Osteoblast (primary cell): Measurements from ENCODE around the gene TNK2. TPM values are rescaled to one million over a fixed set of nuclear protein-coding genes. Genes with fewer than 3 reads are reported as not detected.

Experiments
- DNase-seq: peaks from one replicate; pipeline ENCODE4 v3.0.0; 2011; ENCODE audit warnings: low spot score, mixed read lengths; ENCODE audit not compliant: insufficient read length; ENCODE audit errors: missing footprints
- H2AFZ ChIP-seq: 2 replicates; pipeline ENCODE4 v1.6.0; 2011; ENCODE audit warnings: mild to moderate bottlenecking, low read length
- H3K27ac ChIP-seq: 2 replicates; pipeline ENCODE4 v1.5.1; 2011; ENCODE audit warnings: mild to moderate bottlenecking, low read depth, low read length, moderate library complexity
- H3K27me3 ChIP-seq: 2 replicates; pipeline ENCODE4 v1.6.0; 2012; ENCODE audit warnings: mild to moderate bottlenecking, control low read depth, inconsistent platforms, low read length, moderate library complexity; ENCODE audit not compliant: insufficient read depth
- H3K36me3 ChIP-seq: 2 replicates; pipeline ENCODE4 v1.5.1; 2011; ENCODE audit warnings: mild to moderate bottlenecking, low read length, control low read depth, moderate library complexity; ENCODE audit not compliant: insufficient read depth
- H3K4me1 ChIP-seq: 2 replicates; pipeline ENCODE4 v1.5.1; 2011; ENCODE audit warnings: mild to moderate bottlenecking, low read length, control low read depth, moderate library complexity; ENCODE audit not compliant: insufficient read depth
- H3K4me2 ChIP-seq: 2 replicates; pipeline ENCODE4 v1.6.0; 2011; ENCODE audit warnings: mild to moderate bottlenecking, low read length; ENCODE audit not compliant: insufficient read depth
- H3K4me3 ChIP-seq: fragments of 200-600 bp; sonication (generic); 3 replicates; pipeline ENCODE4 v1.5.1; 2012; ENCODE audit warnings: mild to moderate bottlenecking, low read length, inconsistent platforms; ENCODE audit not compliant: insufficient read depth
- H3K79me2 ChIP-seq: 2 replicates; pipeline ENCODE4 v1.6.0; 2012; ENCODE audit warnings: mild to moderate bottlenecking, low read length, control low read depth, inconsistent platforms; ENCODE audit not compliant: insufficient read depth
- H3K9me3 ChIP-seq: 2 replicates; pipeline ENCODE4 v1.5.1; 2011; ENCODE audit warnings: low read depth, low read length, control low read depth
- H4K20me1 ChIP-seq: 2 replicates; pipeline ENCODE4 v1.6.0; 2012; ENCODE audit warnings: mild to moderate bottlenecking, low read length, control low read depth; ENCODE audit not compliant: insufficient read depth
- total RNA-seq: library from RNA; depleted of rRNA; stranded (reverse); fragments of >200 nt; gene quantifications from 2 replicates; pipeline ENCODE4 v1.2.3, GENCODE V29; 2012
- TF ChIP-seq, protein P1 (sequence below): IDR thresholded peaks from 2 replicates; pipeline ENCODE4 v1.5.1; 2011; ENCODE audit warnings: mild to moderate bottlenecking, low read depth, low read length, moderate library complexity; ENCODE audit errors: extremely low read depth

Gene TNK2
- total RNA-seq, 1 donor: 11.6 TPM

DNA sequence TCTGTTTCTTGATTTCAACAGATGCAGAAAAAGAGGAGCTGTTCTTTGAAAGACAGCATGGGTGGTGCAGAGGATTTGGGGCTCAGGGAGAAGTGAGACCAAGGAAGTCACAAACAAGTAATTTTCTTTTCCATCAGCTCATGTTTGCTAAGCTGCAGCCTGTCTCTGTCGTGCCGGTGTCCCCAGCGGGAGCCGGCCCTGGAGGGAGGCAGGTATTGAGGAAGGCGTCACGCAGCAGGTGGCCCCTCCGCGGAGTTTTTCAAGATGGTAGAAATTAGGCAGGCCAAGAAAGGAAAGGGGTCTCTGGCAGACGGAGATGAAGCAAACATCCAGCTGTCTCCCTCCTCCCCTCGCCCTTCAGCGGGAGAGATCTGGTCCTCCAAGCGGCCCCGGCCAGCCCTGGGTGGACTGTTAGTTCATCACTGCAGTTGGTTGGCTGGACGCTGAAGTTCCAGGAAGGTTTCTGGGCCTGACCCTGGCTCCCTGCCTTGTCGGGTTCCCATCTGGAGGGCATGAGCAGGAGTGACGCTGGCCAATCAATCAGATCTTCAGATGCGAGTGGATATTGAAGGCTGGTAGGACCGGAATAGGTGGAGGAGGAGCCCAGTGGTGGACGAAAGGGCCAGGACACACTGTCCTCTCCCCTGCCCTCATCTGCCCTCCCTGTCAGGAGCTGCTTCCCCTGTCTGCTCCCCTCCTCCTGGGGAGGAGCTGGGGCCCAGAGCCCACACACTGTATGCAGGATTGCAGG is 68.9 kb downstream of the TNK2 start:
- no peak overlapping the region for H2AFZ ChIP-seq
- peak; percentile 51 for DNase-seq

DNA sequence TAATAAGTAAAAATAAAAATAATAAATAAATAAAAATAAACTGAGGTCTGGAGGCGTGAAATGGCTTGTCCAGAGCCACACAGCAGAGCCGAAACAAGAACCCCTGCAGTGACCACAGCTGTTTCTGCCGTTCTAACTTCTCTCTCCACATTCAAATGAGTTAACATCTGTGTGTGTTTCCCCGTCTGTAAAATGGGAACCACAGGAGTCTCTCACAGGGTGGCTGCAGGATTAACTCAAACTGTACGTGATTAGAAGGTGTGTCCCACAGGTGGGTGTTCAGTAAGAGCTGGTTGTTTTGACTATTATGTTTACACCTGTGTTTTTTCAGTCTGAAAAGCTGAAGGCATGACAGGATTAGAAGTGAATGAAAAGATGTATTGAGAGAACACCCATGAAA is 69.6 kb downstream of the TNK2 start:
- Histone ChIP-seq H3K4me3 (no peak overlapping the region), H3K79me2 (no peaks in the 10 kb centered on the region), H2AFZ (no peak overlapping the region), H3K27me3 (peaks cover 11% of the 10 kb centered on the region), H3K9me3 (no peaks in the 10 kb centered on the region), H4K20me1 (no peaks in the 10 kb centered on the region), H3K36me3 (no peaks in the 10 kb centered on the region), H3K4me1 (no peaks in the 10 kb centered on the region), H3K27ac (no peak overlapping the region), H3K4me2 (no peak overlapping the region)
- TF ChIP-seq, protein P1, sequence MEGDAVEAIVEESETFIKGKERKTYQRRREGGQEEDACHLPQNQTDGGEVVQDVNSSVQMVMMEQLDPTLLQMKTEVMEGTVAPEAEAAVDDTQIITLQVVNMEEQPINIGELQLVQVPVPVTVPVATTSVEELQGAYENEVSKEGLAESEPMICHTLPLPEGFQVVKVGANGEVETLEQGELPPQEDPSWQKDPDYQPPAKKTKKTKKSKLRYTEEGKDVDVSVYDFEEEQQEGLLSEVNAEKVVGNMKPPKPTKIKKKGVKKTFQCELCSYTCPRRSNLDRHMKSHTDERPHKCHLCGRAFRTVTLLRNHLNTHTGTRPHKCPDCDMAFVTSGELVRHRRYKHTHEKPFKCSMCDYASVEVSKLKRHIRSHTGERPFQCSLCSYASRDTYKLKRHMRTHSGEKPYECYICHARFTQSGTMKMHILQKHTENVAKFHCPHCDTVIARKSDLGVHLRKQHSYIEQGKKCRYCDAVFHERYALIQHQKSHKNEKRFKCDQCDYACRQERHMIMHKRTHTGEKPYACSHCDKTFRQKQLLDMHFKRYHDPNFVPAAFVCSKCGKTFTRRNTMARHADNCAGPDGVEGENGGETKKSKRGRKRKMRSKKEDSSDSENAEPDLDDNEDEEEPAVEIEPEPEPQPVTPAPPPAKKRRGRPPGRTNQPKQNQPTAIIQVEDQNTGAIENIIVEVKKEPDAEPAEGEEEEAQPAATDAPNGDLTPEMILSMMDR: no peak
- DNase-seq: peak; percentile 36

More for the DNA sequence above, 68.9 kb downstream of the TNK2 start:
- H3K36me3 ChIP-seq: no peaks in the 10 kb centered on the region
- H3K27me3 ChIP-seq: peaks cover 14% of the 10 kb centered on the region
- no peaks in the 10 kb centered on the region for H3K79me2 ChIP-seq
- no peak overlapping the region for H3K4me3 ChIP-seq
- no peaks in the 10 kb centered on the region for H3K9me3 ChIP-seq
- TF ChIP-seq, protein P1: no peak
- H3K4me1 ChIP-seq: no peaks in the 10 kb centered on the region
- no peak overlapping the region for H3K4me2 ChIP-seq
- H4K20me1 ChIP-seq: no peaks in the 10 kb centered on the region
- no peak overlapping the region for H3K27ac ChIP-seq

DNA sequence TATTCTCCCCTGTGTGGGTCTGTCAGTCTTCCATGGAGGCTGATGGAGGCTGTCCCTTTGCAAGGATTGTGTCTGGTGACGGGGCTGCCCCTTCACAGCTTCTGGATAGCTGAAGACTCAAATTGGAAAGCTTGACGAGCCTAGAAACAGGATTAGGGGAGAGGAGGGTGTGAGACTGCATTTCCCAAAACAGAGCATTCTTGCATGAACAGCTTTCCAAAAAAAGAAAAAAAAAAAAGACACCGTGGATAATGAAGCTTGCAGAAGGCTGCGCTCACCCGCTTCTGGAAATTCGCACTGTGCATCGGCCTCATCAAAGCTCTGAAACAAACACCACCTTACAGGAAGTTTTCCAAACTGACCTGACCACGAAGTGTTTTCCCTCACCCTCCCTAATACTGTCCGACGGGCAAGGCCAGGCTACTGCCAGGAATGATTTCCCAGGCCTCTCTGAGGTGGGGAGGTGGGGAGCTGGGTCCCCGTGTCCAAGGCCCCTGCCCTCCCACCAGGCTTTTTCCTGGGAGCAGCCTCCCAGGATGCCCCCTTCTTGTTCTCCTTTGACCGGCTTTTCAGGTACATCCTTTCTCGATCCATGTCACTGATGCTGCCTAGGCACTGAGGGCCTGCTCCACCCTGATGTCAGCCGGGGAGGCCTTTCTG is 71.7 kb downstream of the TNK2 start:
- no peak overlapping the region for H2AFZ ChIP-seq
- no peaks in the 10 kb centered on the region for H3K79me2 ChIP-seq
- no peak overlapping the region for H3K27ac ChIP-seq
- peak; percentile 58 for DNase-seq
- peaks cover 11% of the 10 kb centered on the region for H3K27me3 ChIP-seq
- H3K4me2 ChIP-seq: no peak overlapping the region
- H4K20me1 ChIP-seq: no peaks in the 10 kb centered on the region
- TF ChIP-seq, protein P1: no peak
- no peaks in the 10 kb centered on the region for H3K4me1 ChIP-seq
- H3K4me3 ChIP-seq: no peak overlapping the region
- H3K36me3 ChIP-seq: no peaks in the 10 kb centered on the region
- no peaks in the 10 kb centered on the region for H3K9me3 ChIP-seq

DNA sequence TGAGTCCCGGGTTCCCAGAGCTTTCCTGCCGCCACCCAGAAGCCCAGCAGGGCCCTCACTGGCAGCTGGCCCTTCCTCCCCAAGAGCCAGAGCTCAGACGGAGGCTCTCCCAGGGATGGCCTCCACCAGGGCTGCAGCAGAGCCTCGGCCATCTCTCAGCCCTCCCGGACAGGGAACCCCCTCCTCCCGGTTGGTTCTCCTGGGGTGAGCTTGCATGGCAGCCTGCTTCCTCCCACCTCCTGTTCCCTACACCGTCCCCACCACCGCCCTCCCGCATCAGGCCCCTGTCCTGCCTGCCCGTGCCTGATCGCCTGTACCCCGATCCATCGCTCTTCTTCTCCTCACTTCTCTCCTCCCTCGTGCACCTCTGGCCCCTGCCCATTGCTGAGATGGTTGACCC is 72.6 kb downstream of the TNK2 start:
- H3K4me3 ChIP-seq: no peak overlapping the region
- no peaks in the 10 kb centered on the region for H4K20me1 ChIP-seq
- peaks cover 11% of the 10 kb centered on the region for H3K27me3 ChIP-seq
- no peaks in the 10 kb centered on the region for H3K79me2 ChIP-seq
- H3K4me2 ChIP-seq: no peak overlapping the region
- peak; percentile 82 for DNase-seq
- TF ChIP-seq, protein P1: no peak
- no peak overlapping the region for H2AFZ ChIP-seq
- H3K27ac ChIP-seq: no peak overlapping the region
- no peaks in the 10 kb centered on the region for H3K36me3 ChIP-seq
- H3K9me3 ChIP-seq: no peaks in the 10 kb centered on the region
- no peaks in the 10 kb centered on the region for H3K4me1 ChIP-seq
